NCI-H1436 treated with DMSO at 0.1 percent for 48 hours (cell line): ENCODE data around the gene BAG1.

Experiments used
- DNase-seq: peaks from one replicate; lab custom pipeline; 2025; lab: John Stamatoyannopoulos, UW

Gene BAG1

DNA sequence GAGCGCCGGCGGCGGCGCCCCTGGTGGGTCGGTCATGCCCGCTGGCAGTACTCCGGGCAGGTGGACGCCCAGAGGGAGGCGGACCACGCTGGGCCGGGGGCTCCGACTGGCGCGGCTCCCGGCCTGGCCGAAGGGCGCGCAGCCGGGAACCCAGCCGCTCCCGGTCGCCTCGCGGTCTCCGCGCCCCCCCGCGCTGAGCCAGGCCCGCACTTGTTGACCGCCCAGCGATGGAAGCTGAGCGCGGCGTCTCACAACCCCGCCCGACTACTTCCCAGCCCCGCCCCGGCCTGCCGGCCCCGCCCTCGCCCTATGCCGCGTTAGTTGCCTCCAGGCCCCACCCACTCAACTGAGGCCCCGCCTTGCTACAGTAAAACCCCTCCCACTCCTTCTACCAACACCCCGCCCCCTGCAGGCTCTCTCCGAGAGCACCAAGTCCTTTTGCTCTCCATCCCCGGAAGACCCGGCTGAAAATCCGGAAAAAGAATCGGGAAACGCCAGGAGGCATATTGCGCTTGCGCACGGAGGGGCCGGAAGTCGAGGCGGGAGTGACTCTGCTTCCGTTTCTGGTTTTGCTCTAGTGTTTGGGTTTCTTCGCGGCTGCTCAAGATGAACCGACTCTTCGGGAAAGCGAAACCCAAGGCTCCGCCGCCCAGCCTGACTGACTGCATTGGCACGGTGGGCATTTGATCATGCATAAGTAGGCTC lies at the start of gene BAG1, which contains the start of gene CHMP5:
Gene BAG1 (minus strand): TSS at position 236 of the 705 bp plus-strand sequence.
Gene CHMP5 (plus strand): TSS at position 577 of the 705 bp plus-strand sequence. CDS start 30 bp downstream, at position 607.
- DNase-seq: peak; percentile 85

DNA sequence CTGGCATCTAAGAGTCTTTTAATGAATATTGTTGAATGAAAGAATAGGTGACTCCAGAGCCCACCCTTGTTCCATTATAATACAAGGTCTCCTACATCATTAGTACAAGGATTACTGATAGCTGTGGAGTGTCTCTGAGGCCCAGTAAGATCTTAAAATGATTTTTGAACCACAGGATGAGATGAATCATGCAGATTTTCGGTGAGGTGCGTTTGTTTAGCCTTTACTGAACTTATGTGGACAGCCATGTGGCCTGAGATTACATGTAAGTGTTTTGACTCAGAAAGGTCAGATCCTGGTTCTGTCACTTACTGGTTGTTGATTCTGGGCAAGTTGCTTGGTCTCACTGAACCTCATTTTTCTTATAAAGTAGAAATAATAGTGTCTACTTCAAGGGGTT lies 47.4 kb upstream of the BAG1 start:
- no peak for DNase-seq

DNA sequence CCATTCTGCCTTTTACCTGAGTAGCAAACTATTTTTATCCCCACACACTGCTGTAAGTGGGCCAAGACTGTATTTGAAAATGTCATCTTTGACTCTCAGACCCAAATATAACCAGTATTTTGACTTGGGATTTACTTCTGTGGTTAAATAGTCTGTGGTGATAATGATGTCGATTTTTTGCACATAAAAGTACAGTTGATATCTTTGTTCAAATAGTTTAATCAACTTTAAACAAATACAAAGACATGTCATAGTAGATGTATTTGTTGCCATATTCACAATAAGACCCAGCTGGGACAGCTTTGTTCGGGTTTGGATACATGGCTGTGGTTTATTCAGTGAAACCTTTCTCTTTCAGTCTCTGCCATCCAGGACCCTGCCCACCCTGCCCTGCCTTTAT lies 46.2 kb upstream of the BAG1 start:
- DNase-seq: no peak

DNA sequence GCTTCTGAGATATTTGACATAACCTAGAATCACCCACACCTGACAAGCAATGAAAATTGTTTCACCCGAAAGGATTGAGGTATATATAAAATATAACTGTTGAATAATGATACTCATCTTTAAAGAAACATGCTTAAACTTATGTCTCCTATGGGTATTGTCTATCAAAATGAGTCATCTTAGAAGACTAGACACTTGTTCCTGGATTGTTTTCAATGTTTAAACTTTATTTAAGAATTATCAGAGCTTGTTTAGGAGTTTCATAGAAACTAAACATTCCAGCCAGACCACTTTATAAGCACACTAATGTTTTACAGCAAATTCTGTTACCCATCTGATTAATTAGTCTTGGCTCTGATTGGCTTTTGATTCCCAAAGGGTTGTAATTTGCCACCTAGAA lies 45.4 kb upstream of the BAG1 start:
- no peak for DNase-seq

DNA sequence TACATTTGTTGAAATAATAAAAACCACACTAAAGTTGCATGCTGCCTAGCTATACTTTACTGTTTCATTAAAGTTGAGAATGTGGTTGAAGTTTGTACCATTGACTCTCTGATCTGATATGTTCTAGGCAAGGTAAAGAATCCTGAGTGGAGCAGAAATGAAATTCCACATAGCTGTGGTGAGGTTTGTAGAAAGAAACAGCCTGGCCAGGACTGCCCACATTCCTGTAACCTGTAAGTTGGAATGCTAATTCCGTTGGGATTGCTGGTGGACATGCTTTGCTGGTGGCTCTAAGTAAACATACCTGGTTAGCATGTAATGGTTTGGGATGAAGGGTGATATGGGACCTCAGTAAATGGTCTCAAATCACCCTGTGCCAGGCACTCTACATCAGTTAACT lies 42.6 kb upstream of the BAG1 start:
- DNase-seq: no peak

DNA sequence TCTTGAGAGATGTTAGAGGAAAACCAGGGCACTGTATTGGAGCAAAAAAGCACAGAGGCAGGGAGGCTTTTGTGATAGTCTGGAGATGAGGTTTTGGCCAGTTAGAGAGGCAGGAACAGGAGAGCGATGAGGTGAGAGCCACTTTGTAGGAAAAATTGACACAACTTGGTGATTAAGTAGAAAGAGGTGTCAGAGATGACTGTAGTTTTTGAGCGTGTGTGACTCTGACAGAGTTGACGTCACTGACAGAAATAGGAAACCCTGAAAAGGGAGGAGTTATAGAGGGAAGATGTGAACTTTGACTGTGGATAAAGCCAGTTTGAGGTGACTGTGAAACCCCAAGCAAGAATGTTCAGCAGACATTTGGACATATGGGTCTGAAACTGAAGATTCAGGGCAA lies 41.5 kb upstream of the BAG1 start:
- no peak for DNase-seq

DNA sequence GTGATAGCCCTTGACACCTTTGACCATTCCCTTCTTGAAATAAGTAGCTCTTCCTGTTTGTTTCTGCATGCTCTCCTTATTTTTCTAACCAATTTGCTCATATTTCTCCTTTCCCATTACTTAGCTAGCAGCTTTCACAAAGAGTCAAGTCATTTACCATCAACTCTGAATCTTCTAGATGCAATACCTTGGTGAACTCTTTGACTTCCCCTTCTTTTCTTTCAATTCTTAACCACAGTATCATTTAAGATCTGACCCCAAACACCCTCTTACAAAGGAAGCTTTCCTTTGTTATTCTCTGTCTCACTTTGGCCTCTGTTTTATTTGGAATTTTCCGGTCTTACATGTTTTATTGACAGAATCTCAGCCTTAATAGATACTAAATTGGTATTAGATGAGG lies 39.9 kb upstream of the BAG1 start:
- DNase-seq: no peak

DNA sequence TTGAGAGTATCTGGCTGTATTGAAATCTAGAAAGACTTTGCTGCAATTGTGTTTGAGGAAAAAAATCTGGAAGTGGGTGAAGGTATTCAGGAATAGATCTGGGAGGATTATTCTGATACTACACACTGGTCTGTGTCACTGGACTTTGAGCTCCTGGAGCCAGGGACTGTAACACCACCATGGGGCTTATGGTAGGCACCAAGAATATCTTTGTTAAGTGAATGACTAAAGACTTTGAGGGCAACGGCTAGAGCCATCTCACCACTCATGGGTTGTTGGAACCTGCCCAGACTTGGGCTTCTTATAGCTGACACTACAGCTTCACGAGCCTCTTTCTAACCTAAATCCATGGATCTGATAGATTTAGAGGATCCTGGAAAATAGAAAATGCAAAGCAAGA lies 36.0 kb upstream of the BAG1 start:
- no peak for DNase-seq

DNA sequence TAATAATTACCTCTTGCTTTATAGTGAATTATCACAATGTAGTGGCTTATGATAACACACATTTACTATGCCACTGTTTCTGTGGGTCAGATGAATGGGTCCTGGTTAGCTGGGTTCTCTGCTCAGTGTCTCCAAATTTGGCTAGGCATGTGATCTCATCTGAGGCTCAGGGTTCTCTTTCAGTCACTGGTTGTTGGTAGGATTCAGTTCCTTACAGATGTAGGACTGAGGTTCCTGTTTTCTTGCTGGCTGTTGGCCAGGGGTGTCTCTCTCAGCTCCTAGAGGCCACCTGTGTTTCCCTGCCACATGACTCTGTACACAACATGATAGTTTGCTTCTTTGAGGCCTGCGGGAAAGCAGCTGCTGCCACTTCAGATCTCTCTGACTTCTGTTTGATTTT lies 32.9 kb upstream of the BAG1 start:
- DNase-seq: no peak

DNA sequence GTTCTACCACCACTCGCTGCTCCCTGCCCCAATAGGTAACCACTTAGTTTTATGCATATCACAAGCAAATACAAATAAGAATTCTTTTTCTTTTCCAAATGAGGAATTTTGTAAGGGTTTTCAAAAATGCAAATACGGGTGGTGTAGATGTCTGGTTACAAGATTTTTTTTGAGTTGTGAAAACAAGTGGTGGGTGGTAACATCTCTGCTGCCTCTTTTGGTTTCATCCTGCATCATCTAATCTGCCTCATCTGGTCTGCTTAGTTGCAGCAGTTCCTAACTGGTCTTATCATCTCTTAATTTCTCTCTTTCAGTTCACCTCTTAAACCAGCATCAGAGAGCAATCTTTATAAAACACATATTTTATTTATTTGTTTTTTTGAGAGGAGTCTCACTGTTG lies 31.1 kb upstream of the BAG1 start:
- no peak for DNase-seq

DNA sequence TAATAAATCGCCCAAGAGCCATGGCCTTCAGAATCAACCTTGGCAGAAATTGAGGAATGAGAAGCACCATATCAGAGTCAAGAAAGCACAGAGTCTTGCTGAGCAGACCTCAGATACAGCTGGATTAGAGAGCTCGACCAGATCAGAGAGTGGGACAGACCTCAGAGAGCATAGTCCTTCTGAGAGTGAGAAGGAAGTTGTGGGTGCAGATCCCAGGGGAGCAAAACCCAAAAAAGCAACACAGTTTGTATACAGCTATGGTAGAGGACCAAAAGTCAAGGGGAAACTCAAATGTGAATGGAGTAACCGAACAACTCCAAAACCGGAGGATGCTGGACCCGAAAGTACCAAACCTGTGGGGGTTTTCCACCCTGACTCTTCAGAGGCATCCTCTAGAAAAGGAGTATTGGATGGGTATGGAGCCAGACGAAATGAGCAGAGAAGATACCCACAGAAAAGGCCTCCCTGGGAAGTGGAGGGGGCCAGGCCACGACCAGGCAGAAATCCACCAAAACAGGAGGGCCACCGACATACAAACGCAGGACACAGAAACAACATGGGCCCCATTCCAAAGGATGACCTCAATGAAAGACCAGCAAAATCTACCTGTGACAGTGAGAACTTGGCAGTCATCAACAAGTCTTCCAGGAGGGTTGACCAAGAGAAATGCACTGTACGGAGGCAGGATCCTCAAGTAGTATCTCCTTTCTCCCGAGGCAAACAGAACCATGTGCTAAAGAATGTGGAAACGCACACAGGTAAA lies 30.3 kb upstream of the BAG1 start:
- DNase-seq: no peak

DNA sequence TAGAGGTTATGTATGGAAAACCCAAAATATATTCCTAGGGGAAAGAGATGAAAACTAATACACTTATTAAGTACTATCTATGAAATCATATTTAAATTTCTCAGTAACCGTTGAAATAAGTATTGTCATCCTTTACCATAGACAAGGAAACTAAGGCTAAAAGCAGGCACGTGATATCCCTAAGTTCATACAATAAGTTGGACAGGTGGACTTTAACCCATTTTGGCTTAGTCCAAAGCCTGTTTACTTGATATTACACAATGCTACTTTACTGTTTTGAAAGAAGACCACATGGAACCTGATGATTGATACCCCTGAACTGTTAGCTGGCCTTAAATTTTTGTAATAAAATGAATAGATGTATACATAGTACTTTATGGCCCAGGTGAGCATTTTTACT lies 29.3 kb upstream of the BAG1 start:
- no peak for DNase-seq

DNA sequence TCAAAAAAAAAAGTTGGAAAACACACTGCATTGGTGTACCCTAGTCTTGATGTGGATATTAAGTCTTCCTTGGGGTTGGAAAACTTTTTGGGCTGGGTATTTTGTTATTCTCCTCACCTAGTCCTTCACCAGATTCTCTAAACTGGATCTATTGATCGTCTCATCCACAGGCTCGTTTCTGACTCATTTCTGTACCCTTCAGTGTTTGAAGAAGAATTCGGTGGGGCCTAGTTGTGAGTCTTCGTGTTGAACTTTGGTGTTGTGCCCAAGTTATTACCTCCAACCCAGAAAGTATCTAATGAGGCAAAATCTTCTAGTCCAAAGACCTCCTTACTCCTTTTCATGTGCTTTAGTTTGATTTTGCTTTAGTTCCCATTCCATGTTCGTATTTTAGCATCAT lies 27.4 kb upstream of the BAG1 start:
- no peak for DNase-seq

DNA sequence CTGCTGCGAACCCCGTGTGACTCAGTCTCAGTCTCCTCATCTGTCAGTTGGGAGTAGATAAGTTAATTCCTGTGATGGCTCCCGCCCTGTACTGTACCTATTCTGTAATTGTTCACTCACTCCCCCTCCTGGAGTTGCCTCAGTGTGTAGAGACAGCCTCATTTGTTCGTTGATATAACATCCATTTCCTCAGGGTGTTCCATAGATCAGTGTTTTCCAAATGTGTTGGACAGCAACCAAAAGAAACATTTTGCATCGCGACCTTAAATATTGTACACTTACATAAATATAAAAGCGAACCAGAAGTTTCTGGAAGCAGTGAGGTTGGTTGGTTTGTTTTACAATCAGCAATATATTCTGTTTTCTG lies 26.5 kb upstream of the BAG1 start:
- no peak for DNase-seq

DNA sequence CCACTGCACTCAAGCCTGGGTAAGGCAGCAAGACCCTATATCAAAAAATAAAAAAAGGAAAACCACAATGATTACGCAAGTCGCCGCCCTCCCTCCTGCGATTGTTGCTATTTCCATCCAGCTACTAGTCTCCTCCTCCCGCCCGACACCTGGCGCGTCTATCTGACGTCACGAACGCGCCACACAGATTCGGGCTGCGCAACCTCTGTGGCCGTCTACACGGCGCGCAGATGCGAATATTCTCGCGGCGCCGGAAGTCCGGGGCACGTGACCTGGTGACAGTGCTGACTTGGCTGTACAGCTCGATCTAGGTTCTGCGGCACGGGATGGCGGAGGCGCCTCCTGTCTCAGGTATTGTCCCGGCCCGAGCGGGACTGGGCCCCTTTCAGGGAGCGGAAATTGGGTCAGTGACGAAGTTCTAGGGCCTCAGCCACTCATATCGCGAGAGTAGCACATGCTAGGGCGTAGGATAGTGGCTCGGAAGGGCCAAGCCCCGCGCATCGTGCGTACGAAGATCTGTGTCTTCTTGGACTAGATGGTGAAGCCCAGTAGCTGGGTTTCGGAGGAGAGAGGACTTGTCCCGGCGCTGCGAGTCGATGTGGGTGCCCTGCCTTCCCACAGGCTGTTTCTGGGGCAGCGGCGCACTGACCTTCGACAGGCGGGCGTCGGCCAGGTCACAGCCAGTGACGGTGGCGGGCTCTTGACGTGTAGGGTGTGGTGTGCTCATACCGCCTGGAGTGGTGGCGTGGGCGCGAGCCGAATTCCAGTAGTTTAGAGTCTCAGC lies 25.9 kb upstream of the BAG1 start, which contains the start of gene NFX1:
Gene NFX1 (plus strand): TSS at position 270 of the 784 bp plus-strand sequence. CDS start 57 bp downstream, at position 327.
- peak; percentile 70 for DNase-seq

DNA sequence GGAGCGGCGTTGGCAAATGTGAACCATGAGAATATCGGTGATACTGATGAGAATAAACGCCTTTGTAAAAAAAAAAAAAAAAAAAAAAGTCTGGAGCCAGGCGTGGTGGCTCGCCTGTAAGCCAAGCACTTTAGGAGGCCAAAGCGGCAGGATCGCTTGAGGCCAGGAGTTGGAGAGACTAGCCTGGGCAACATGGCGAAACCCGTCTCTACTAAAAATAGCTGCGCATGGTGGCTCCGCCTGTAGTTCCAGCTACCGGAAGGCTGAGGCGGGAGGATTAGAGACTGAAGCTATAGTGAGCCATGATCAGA lies 25.4 kb upstream of the BAG1 start:
- no peak for DNase-seq

DNA sequence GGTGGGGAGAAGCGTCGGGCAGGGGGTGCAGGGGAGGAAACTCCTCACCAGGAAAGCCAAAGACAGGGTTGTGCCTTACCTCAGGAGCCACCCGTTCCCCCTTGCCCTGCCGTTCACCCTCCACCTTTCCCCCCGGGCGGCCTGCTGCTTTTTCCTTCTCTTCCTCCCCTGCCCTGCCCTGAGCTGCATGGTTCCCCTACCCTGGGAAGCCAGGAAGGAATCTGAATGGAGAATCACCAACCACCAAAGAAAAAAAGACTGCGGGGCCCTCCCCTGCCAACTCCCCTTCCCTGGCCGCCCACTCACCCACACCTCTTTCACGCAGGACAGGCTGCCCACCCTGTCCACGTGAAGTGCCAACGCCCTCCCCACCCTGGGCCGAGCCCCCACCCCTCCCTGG lies 25.0 kb upstream of the BAG1 start:
- DNase-seq: no peak

DNA sequence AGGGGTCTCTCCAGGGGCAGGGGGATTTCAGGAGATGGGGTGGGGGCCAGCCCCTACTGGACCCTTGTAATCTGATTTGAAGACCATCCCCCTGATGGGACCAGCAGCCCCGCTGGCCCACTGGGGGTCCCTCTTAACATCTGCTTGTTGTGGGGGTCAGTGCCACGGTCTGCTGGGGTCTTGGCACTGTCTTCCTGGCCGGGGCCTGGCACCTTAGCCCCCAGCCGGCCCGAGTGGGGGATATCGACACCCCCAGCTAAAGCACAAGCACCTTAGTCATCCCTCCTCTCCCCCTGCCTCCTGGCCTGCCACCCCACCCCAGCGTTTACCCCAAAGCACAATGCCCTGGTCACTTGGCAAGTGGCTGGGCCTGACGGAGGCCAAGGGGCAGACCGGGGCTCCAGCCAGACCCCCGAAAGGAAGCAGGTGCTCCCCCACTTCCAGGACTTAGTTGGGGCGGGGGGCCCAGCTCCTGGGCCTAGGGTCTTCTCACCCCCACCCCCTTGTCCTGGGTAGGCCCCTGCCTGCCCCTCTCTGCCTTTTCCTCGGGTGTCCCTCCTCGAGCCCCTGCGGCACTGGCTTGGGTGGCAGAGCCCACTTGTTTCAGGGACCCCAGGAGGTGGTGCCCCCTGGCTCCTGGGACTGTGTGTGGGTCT lies 24.4 kb upstream of the BAG1 start:
- DNase-seq: no peak

DNA sequence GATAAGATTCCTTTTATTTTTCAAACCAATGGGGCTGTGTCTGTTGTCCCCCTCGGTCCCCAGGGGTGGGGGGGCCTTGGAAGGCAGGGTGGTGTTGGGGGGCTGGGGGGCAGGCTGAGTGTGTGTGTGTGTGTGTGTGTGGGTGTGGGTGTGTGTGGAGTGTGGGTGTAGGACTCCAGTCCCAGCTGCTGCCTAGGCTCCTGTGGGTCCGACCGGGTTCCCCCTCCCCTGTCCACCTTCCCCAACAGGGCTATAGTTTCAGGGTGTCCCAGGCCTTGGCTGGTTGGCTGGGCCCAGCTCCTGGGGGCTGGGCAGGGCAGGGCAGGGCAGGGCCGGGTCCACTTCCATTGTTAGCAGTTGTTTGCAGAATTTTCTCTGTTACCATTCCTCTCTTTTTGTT lies 23.7 kb upstream of the BAG1 start:
- DNase-seq: no peak

DNA sequence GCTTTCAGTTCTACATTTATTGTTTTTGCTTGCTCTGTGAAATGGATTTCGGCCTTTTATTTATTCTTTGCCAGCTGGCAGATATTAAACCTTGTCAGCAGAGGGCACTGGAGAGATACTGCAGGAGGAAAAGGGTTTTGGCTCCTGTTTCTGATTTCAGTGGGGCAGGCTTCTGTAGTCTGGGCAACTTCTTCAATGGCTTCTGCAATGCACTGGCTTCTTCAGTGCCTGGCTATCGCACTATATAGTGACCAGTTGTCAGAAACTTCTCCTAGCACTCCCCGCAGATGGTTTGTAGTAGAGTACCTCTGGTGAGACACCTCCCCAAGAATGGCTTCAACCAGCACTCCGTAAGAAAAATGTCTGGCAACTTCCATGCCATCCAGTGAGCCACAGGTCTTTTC lies 22.6 kb upstream of the BAG1 start:
- peak; percentile 26 for DNase-seq

DNA sequence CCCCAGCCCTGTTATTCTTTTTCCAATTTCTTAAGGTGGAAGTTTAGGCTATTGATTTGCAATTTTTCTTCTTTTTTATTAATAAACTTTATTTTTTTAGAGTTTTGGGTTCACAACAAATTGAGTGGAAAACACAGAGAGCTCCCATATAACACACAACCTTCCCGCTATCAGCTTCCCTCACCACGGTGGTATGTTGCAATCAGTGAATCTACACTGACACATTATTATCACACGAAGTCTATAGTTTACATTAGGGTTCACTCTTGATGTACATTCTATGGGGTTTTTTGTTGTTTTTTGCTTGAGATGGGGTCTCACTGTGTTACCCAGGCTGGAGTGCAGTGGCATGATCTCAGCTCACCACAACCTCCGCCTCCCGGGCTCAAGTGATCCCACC lies 21.0 kb upstream of the BAG1 start:
- no peak for DNase-seq

DNA sequence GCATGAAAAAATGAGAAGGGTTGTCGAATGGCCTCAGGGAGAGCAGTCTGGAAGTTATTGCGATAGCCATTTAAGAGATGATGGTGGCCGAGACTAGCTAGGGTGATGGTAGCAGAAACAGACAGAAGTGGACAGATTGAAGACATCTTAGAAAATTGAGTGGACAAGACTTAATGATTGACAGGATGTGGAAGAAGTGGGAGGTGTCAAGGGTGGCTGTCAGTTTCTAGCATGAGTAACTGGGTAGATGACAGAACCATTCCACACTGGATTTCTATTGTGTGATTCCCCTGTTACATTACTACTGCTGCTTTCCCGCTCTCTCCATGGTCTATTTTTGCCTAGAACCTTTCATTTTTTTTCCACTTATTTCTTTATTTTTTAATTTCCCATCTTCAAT lies 13.0 kb upstream of the BAG1 start:
- no peak for DNase-seq

DNA sequence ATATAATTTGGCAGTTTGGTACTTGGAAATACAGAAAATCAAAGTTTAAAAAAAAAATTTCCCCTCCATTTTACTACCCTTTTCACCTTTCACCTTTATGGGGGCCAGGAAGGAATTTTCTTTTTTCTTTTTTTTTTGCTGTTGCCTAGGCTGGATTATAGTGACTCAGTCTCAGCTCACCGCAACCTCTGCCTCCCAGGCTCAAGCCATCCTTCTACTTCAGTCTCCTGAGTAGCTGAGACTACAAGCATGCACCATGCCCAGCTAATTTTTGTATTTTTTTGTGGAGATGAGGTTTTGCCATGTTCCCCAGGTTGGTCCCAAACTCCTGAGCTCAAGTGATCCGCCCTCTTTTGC lies 9.4 kb upstream of the BAG1 start:
- no peak for DNase-seq
